ENCODE data around the gene CRYBG1. TPM values are rescaled to one million over a fixed set of nuclear protein-coding genes. Genes with fewer than 3 reads are reported as not detected.
"Not testable (repeated sequence)": the region's sequence is repeated elsewhere in the genome, so short reads cannot be mapped to it uniquely, and the experiment has no call there.

The CRYBG1 gene
- total RNA-seq, 1 experiment from 2014 or later: 2.9 TPM

GRCh38 chr6:106556368-106556960 is 195.9 kb downstream of the CRYBG1 start:
- peak; percentile 64 for TF ChIP-seq CTCF (conservative IDR thresholded peaks at IDR 0.05; ENCODE audit: low read depth, low read length)
- TF ChIP-seq EZH2 (IDR thresholded peaks at IDR 0.05; ENCODE audit: borderline replicate concordance, low read depth, low read length, poor library complexity, severe bottlenecking): no peak
- H3K36me3 ChIP-seq (ENCODE audit: insufficient read depth, low read length, poor library complexity, severe bottlenecking): no peaks in the 10 kb centered on the region
- no TSS peak for BruUV-seq (replicated peaks)
- intact Hi-C loops (cut with micrococcal nuclease; ENCODE audit: unreplicated experiment): no loop called here
- H3K4me1 ChIP-seq (ENCODE audit: insufficient read depth, low read length, poor library complexity, severe bottlenecking): no peaks in the 10 kb centered on the region
- peak; percentile 45 for DNase-seq (ENCODE audit: low spot score)
- ChIA-PET CTCF (no interaction called here), POLR2A (ENCODE audit: low non-redundant PET) (no interaction called here)
- no peaks in the 10 kb centered on the region for H3K9me3 ChIP-seq (ENCODE audit: low read depth, low read length, poor library complexity, severe bottlenecking)
- H3K27me3 ChIP-seq (replicated peaks; ENCODE audit: insufficient read depth, low read depth, low read length, poor library complexity): no peaks in the 10 kb centered on the region
- no peak overlapping the region for H3K27ac ChIP-seq (ENCODE audit: low read depth, low read length, poor library complexity, severe bottlenecking)
- no peak overlapping the region for H3K4me3 ChIP-seq (ENCODE audit: low read depth, low read length, poor library complexity, severe bottlenecking)

GRCh38 chr6:106557837-106558236 is 197.3 kb downstream of the CRYBG1 start:
- no peak for DNase-seq (ENCODE audit: low spot score)
- Histone ChIP-seq H3K36me3 (ENCODE audit: insufficient read depth, low read length, poor library complexity, severe bottlenecking) (no peaks in the 10 kb centered on the region), H3K4me1 (ENCODE audit: insufficient read depth, low read length, poor library complexity, severe bottlenecking) (no peaks in the 10 kb centered on the region), H3K27me3 (replicated peaks; ENCODE audit: insufficient read depth, low read depth, low read length, poor library complexity) (no peaks in the 10 kb centered on the region), H3K27ac (ENCODE audit: low read depth, low read length, poor library complexity, severe bottlenecking) (no peak overlapping the region), H3K9me3 (ENCODE audit: low read depth, low read length, poor library complexity, severe bottlenecking) (no peaks in the 10 kb centered on the region), H3K4me3 (ENCODE audit: low read depth, low read length, poor library complexity, severe bottlenecking) (no peak overlapping the region)
- no TSS peak for BruUV-seq (replicated peaks)
- no peak for TF ChIP-seq CTCF (conservative IDR thresholded peaks at IDR 0.05; ENCODE audit: low read depth, low read length)
- TF ChIP-seq EZH2 (IDR thresholded peaks at IDR 0.05; ENCODE audit: borderline replicate concordance, low read depth, low read length, poor library complexity, severe bottlenecking): no peak
- intact Hi-C loops (cut with micrococcal nuclease; ENCODE audit: unreplicated experiment): no loop called here
- ChIA-PET CTCF (interaction anchor here (0.7 kb wide), 1 partner anchor 456 kb away, joined by 3 read pairs; no protein-coding TSS in a partner anchor), POLR2A (ENCODE audit: low non-redundant PET) (no interaction called here)

GRCh38 chr6:106558364-106558763 is 197.8 kb downstream of the CRYBG1 start:
- intact Hi-C loops (cut with micrococcal nuclease; ENCODE audit: unreplicated experiment): no loop called here
- BruUV-seq (replicated peaks): no TSS peak
- H3K9me3 ChIP-seq (ENCODE audit: low read depth, low read length, poor library complexity, severe bottlenecking): no peaks in the 10 kb centered on the region
- no peak overlapping the region for H3K4me3 ChIP-seq (ENCODE audit: low read depth, low read length, poor library complexity, severe bottlenecking)
- no peaks in the 10 kb centered on the region for H3K4me1 ChIP-seq (ENCODE audit: insufficient read depth, low read length, poor library complexity, severe bottlenecking)
- no peak overlapping the region for H3K27ac ChIP-seq (ENCODE audit: low read depth, low read length, poor library complexity, severe bottlenecking)
- DNase-seq (ENCODE audit: low spot score): no peak
- ChIA-PET POLR2A (ENCODE audit: low non-redundant PET) (no interaction called here), CTCF (no interaction called here)
- H3K36me3 ChIP-seq (ENCODE audit: insufficient read depth, low read length, poor library complexity, severe bottlenecking): no peaks in the 10 kb centered on the region
- TF ChIP-seq CTCF (conservative IDR thresholded peaks at IDR 0.05; ENCODE audit: low read depth, low read length) (no peak), EZH2 (IDR thresholded peaks at IDR 0.05; ENCODE audit: borderline replicate concordance, low read depth, low read length, poor library complexity, severe bottlenecking) (no peak)
- H3K27me3 ChIP-seq (replicated peaks; ENCODE audit: insufficient read depth, low read depth, low read length, poor library complexity): no peaks in the 10 kb centered on the region

- H3K9me3 ChIP-seq (ENCODE audit: low read depth, low read length, poor library complexity, severe bottlenecking); H3K36me3 ChIP-seq (ENCODE audit: insufficient read depth, low read length, poor library complexity, severe bottlenecking); H3K27me3 ChIP-seq (replicated peaks; ENCODE audit: insufficient read depth, low read depth, low read length, poor library complexity); intact Hi-C loops (cut with micrococcal nuclease; ENCODE audit: unreplicated experiment); H3K4me3 ChIP-seq (ENCODE audit: low read depth, low read length, poor library complexity, severe bottlenecking); CTCF ChIA-PET; H3K27ac ChIP-seq (ENCODE audit: low read depth, low read length, poor library complexity, severe bottlenecking); POLR2A ChIA-PET (ENCODE audit: low non-redundant PET); DNase-seq (ENCODE audit: low spot score); BruUV-seq (replicated peaks); H3K4me1 ChIP-seq (ENCODE audit: insufficient read depth, low read length, poor library complexity, severe bottlenecking): not testable (repeated sequence)
Measured at GRCh38 chr6:106559659-106560058, 199.1 kb downstream of the CRYBG1 start.

Measured in A673 (cell line).